B cell (primary cell): ENCODE measurements around the gene TMED10. TPM values are rescaled to one million over a fixed set of nuclear protein-coding genes. Genes with fewer than 3 reads are reported as not detected.

Experiments used
- ATAC-seq: fragments of 200-7000 bp; cut with Tn5 transposase; one replicate; pipeline ENCODE4 v1.10.0; 2021; ENCODE audit warnings: low read depth, mild to moderate bottlenecking, moderate number of reproducible peaks, moderate library complexity
- CTCF ChIA-PET: fragments of 350-600 bp; sonication (Branson Sonifier 250); formaldehyde crosslinking; loops from one replicate; lab custom pipeline; 2021; ENCODE audit warnings: antibody characterized with exemption, inconsistent platforms; lab: Charles Lee
- POLR2A ChIA-PET: fragments of 350-600 bp; sonication (Branson Sonifier 250); formaldehyde crosslinking; loops from one replicate; lab custom pipeline; 2021; ENCODE audit warnings: antibody characterized with exemption; lab: Charles Lee
- DNase-seq: peaks from one replicate; pipeline ENCODE4 v3.0.0; 2013
- H2AFZ ChIP-seq: 2 replicates; pipeline ENCODE4 v1.6.1; 2012; ENCODE audit warnings: mild to moderate bottlenecking, low read depth, low read length; ENCODE audit not compliant: insufficient read depth, poor library complexity, severe bottlenecking
- H3K27ac ChIP-seq, 2 donors: 1 replicate in 1 of 2; 2 replicates in 1 of 2; pipeline ENCODE4 v1.5.1; 2012 to 2013; ENCODE audit warnings: low read length in 2 of 2, mild to moderate bottlenecking in 2 of 2, moderate library complexity in 1 of 2
- H3K27me3 ChIP-seq, 4 experiments: fragments of 200-600 bp in 1 of 4; sonication (generic) in 1 of 4; replicated peaks in 1 of 4; 1 replicate in 2 of 4; 2 replicates in 2 of 4; pipeline versions ENCODE4 v1.6.1 to v1.7.0; 2013 to 2016; ENCODE audit warnings: low read length in 3 of 4, mild to moderate bottlenecking in 2 of 4, mixed read lengths in 1 of 4, moderate library complexity in 1 of 4; ENCODE audit not compliant: insufficient read depth in 4 of 4, control insufficient read depth in 3 of 4; ENCODE audit errors: control extremely low read depth in 1 of 4
- H3K36me3 ChIP-seq, 2 experiments: replicated peaks in 1 of 2; 1 replicate in 1 of 2; 2 replicates in 1 of 2; pipeline versions ENCODE4 v1.6.1 to v1.7.1; 2013; ENCODE audit warnings: low read length in 1 of 2; ENCODE audit not compliant: insufficient read depth in 2 of 2, control insufficient read depth in 1 of 2; ENCODE audit errors: control extremely low read depth in 1 of 2, extremely low read depth in 1 of 2
- H3K4me1 ChIP-seq, 2 donors: fragments of 200-600 bp in 1 of 2; sonication (generic) in 1 of 2; 1 replicate in 1 of 2; 2 replicates in 1 of 2; pipeline versions ENCODE4 v1.5.1 to v1.6.1; 2013 to 2017; ENCODE audit warnings: low read length in 2 of 2; ENCODE audit not compliant: control insufficient read depth in 2 of 2, insufficient read depth in 2 of 2
- H3K4me2 ChIP-seq: replicated peaks from 2 replicates; pipeline ENCODE3; 2012; ENCODE audit warnings: mild to moderate bottlenecking, low read depth, low read length; ENCODE audit not compliant: poor library complexity, severe bottlenecking
- H3K4me3 ChIP-seq, 5 experiments: fragments of 200-600 bp in 1 of 5; sonication (generic) in 1 of 5; 1 replicate in 3 of 5; 2 replicates in 2 of 5; pipeline versions ENCODE4 v1.5.1 to v1.7.0; 2011 to 2016; ENCODE audit warnings: low read length in 4 of 5, mild to moderate bottlenecking in 4 of 5, low read depth in 2 of 5, control low read depth in 1 of 5, moderate library complexity in 1 of 5; ENCODE audit not compliant: insufficient read depth in 1 of 5; ENCODE audit errors: control extremely low read depth in 1 of 5, extremely low read depth in 1 of 5
- H3K79me2 ChIP-seq: fragments of 200-600 bp; sonication (generic); one replicate; pipeline ENCODE4 v1.6.0; 2016; ENCODE audit warnings: low read length; ENCODE audit not compliant: control insufficient read depth, insufficient read depth
- H3K9ac ChIP-seq: fragments of 200-600 bp; sonication (generic); 2 replicates; pipeline ENCODE4 v1.6.1; 2017; ENCODE audit warnings: mild to moderate bottlenecking, low read length, moderate library complexity
- H3K9me3 ChIP-seq, 3 donors: one replicate each; pipeline versions ENCODE4 v1.6.1 to v1.7.1; 2013; ENCODE audit warnings: low read length in 2 of 3; ENCODE audit not compliant: control insufficient read depth in 2 of 3, insufficient read depth in 1 of 3; ENCODE audit errors: control extremely low read depth in 1 of 3
- H4K20me1 ChIP-seq: 2 replicates; pipeline ENCODE4 v1.6.0; 2012; ENCODE audit warnings: mild to moderate bottlenecking, low read length; ENCODE audit not compliant: insufficient read depth, control insufficient read depth, poor library complexity, severe bottlenecking
- H3K27ac Mint-ChIP-seq: one replicate; pipeline ENCODE4 v1.8.0; 2021; ENCODE audit warnings: mixed read lengths
- H3K27me3 Mint-ChIP-seq: one replicate; pipeline ENCODE4 v1.8.0; 2021; ENCODE audit warnings: mixed read lengths
- H3K4me1 Mint-ChIP-seq: one replicate; pipeline ENCODE4 v1.8.0; 2021; ENCODE audit warnings: mixed read lengths
- H3K4me3 Mint-ChIP-seq: one replicate; pipeline ENCODE4 v1.8.0; 2021; ENCODE audit warnings: mixed read lengths
- H3K9me3 Mint-ChIP-seq: one replicate; pipeline ENCODE4 v1.8.0; 2022; ENCODE audit warnings: mixed read lengths; ENCODE audit not compliant: insufficient read depth
- CTCF ChIP-seq: fragments of 200-600 bp; IDR thresholded peaks from one replicate; pipeline ENCODE4 v1.8.0; 2022; ENCODE audit warnings: antibody characterized with exemption, mild to moderate bottlenecking
- EZH2 ChIP-seq: IDR thresholded peaks from 2 replicates; pipeline ENCODE4 v1.6.1; 2012; ENCODE audit warnings: borderline replicate concordance, low read depth, mild to moderate bottlenecking, moderate library complexity, low read length; ENCODE audit not compliant: insufficient read depth, poor library complexity, severe bottlenecking
- WGBS: methylation state at CpG from one replicate; pipeline ENCODE4 v1.1.5; 2013; ENCODE audit warnings: missing lambda C conversion rate; ENCODE audit not compliant: insufficient coverage; 5-methylcytosine and 5-hydroxymethylcytosine counted together
- intact Hi-C: fragments of 100-400 bp; cut with micrococcal nuclease; formaldehyde crosslinking; loops from one replicate; pipeline ENCODE4 v1.10.0; 2022
- polyA plus RNA-seq: library from polyadenylated mRNA; depleted of rRNA; stranded (reverse); fragments of >200 nt; gene quantifications from 2 replicates; pipeline ENCODE4 v1.2.3, GENCODE V29; 2012
- small RNA-seq: library from RNA; depleted of rRNA; stranded (forward); fragments of <200 nt; gene quantifications from one replicate; pipeline ENCODE3, GENCODE V24; 2012; ENCODE audit warnings: low replicate concordance, low read depth; ENCODE audit not compliant: insufficient read length
- total RNA-seq, 2 donors: library from RNA; stranded (reverse); fragments of 120-200 nt in 1 of 2; gene quantifications; 1 replicate in 1 of 2; 2 replicates in 1 of 2; pipeline versions ENCODE4 v1.2.3 to v1.2.4, GENCODE V29; 2013 to 2022

Gene TMED10
- total and polyA plus RNA-seq, 2 donors (not counting 1 experiment from before 2014, with no cell fraction given): 72.0 to 111 TPM

GRCh38 chr14:75081660-75082229 is 94.7 kb downstream of the TMED10 start:
- ChIA-PET POLR2A (no interaction called here), CTCF (interaction anchor here (0.6 kb wide), 1 partner anchor 173 kb away, joined by 3 read pairs; no protein-coding TSS in a partner anchor)
- Mint-ChIP-seq H3K4me3 (no peak overlapping the region), H3K27me3 (no peaks in the 10 kb centered on the region), H3K4me1 (no peaks in the 10 kb centered on the region), H3K27ac (no peak overlapping the region), H3K9me3 (no peaks in the 10 kb centered on the region)
- peaks cover 4 to 49% of the 10 kb centered on the region in 2 experiments for H3K36me3 ChIP-seq
- no peaks in the 10 kb centered on the region for H3K9me3 ChIP-seq
- H4K20me1 ChIP-seq: no peaks in the 10 kb centered on the region
- no peaks in the 10 kb centered on the region for H3K27me3 ChIP-seq
- no peak overlapping the region for H3K9ac ChIP-seq
- no peak for TF ChIP-seq EZH2
- no peak for TF ChIP-seq CTCF
- H3K4me2 ChIP-seq: no peak overlapping the region
- no peak for ATAC-seq
- DNase-seq: no peak
- no peaks in the 10 kb centered on the region for H3K79me2 ChIP-seq
- no peaks in the 10 kb centered on the region for H3K4me1 ChIP-seq
- no peak overlapping the region for H3K4me3 ChIP-seq
- H2AFZ ChIP-seq: no peak overlapping the region
- WGBS: no CpG with 5 or more reads among the region's 2 CpGs
- intact Hi-C loops: no loop called here
- no peak overlapping the region for H3K27ac ChIP-seq

Small RNA genes within 50 kb of the gene (small RNA-seq; reads per million reads assigned to genes)
- not detected for gene HIF1AP1
- not detected for gene RNU4ATAC14P

Other genes with a start within 250 kb of the TMED10 start
- gene PGF, start 221.0 kb downstream of the TMED10 start, total RNA-seq: 0.44 and 0.47 TPM in 2 replicates
- 0.07 TPM in 1 of 2 replicates, not detected in the other for gene PGF, start 221.0 kb downstream of the TMED10 start, polyA plus RNA-seq
- gene EIF2B2, start 173.7 kb downstream of the TMED10 start, total RNA-seq: 25.5 and 31.1 TPM in 2 replicates
- gene EIF2B2, start 173.7 kb downstream of the TMED10 start, polyA plus RNA-seq: 14.1 and 27.6 TPM in 2 replicates
- 19.9 and 28.2 TPM in 2 replicates for gene MLH3, start 125.1 kb downstream of the TMED10 start, total RNA-seq
- 4.2 and 6.7 TPM in 2 replicates for gene MLH3, start 125.1 kb downstream of the TMED10 start, polyA plus RNA-seq
- 34.1 and 46.7 TPM in 2 replicates for gene ACYP1, start 112.6 kb downstream of the TMED10 start, total RNA-seq
- 38.3 and 41.4 TPM in 2 replicates for gene ACYP1, start 112.6 kb downstream of the TMED10 start, polyA plus RNA-seq
- 0.46 and 0.59 TPM in 2 replicates for gene ZC2HC1C, start 107.0 kb downstream of the TMED10 start, total RNA-seq
- 0.21 TPM in 1 of 2 replicates, not detected in the other for gene ZC2HC1C, start 107.0 kb downstream of the TMED10 start, polyA plus RNA-seq
- 110 and 116 TPM in 2 replicates for gene NEK9, start 49.6 kb downstream of the TMED10 start, total RNA-seq
- gene NEK9, start 49.6 kb downstream of the TMED10 start, polyA plus RNA-seq: 35.1 and 41.2 TPM in 2 replicates
- gene FOS, start 102.2 kb upstream of the TMED10 start, total RNA-seq: 103 and 104 TPM in 2 replicates
- gene FOS, start 102.2 kb upstream of the TMED10 start, polyA plus RNA-seq: 3,255 and 4,077 TPM in 2 replicates